Lower leg skin (tissue), 3 donors: Measurements from ENCODE around the gene AVEN.

ENCODE experiments used
- CTCF ChIP-seq, 3 donors: fragments of 450-650 bp; IDR thresholded peaks; one replicate each; pipeline ENCODE4 v1.5.1; 2016; ENCODE audit warnings: antibody characterized with exemption in 3 of 3, mild to moderate bottlenecking in 3 of 3, moderate library complexity in 2 of 3
- POLR2A ChIP-seq, 2 donors: fragments of 450-650 bp; IDR thresholded peaks; one replicate each; pipeline ENCODE4 v1.6.1; 2016 to 2017; ENCODE audit warnings: antibody characterized with exemption in 2 of 2, mild to moderate bottlenecking in 1 of 2, moderate library complexity in 1 of 2

DNA sequence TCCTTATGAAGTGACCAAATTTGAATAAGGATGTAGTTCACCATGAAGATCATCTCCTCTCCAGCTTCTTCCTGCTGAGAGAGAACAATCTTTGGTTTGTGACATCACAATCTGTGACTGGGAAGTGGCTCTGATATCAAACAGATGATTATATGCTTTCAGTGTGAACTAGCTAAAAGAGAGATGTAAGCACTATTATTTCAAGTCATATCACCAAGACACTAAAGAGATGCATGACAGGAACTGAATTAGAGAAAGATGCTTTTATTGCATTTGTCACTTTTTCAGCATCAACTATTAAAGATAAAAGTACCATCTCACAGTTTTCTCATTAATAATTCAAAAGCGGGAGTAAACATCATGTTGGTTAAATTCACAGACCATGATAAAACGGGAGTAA is 67.2 kb downstream of the AVEN start:
- no peak for TF ChIP-seq CTCF (IDR thresholded peaks at IDR 0.05)
- TF ChIP-seq POLR2A (IDR thresholded peaks at IDR 0.05), result no peak
